Activated naive CD8-positive, alpha-beta T cell treated with anti-CD3 and anti-CD28 coated beads, Interleukin-2, amount 10 ng/mL, durations not matched to agents 7 days and 5 days (primary cell): ENCODE measurements around the gene SIPA1L3. TPM values are rescaled to one million over a fixed set of nuclear protein-coding genes. Genes with fewer than 3 reads are reported as not detected.

Experiments
- ATAC-seq: fragments of 150-1000 bp; cut with Tn5 transposase; one replicate; pipeline ENCODE4 v1.10.0; 2021; ENCODE audit warnings: low read depth, moderate library complexity
- POLR2A ChIA-PET: fragments of 350-600 bp; sonication (Branson Sonifier 250); formaldehyde crosslinking; loops from one replicate; lab custom pipeline; 2021; ENCODE audit warnings: antibody characterized with exemption; lab: Charles Lee
- DNase-seq: peaks from one replicate; pipeline ENCODE4 v3.0.0; 2021
- H3K27ac Mint-ChIP-seq: one replicate; pipeline ENCODE4 v1.8.0; 2022; ENCODE audit warnings: mild to moderate bottlenecking, mixed read lengths
- H3K27me3 Mint-ChIP-seq: one replicate; pipeline ENCODE4 v1.8.0; 2022; ENCODE audit warnings: mild to moderate bottlenecking, moderate library complexity, mixed read lengths
- H3K36me3 Mint-ChIP-seq: one replicate; pipeline ENCODE4 v1.8.0; 2021; ENCODE audit warnings: mild to moderate bottlenecking, mixed read lengths
- H3K4me1 Mint-ChIP-seq: one replicate; pipeline ENCODE4 v1.8.0; 2021; ENCODE audit warnings: mixed read lengths
- H3K4me3 Mint-ChIP-seq: one replicate; pipeline ENCODE4 v1.8.0; 2022; ENCODE audit warnings: mild to moderate bottlenecking, moderate library complexity, mixed read lengths
- H3K9me3 Mint-ChIP-seq: one replicate; pipeline ENCODE4 v1.8.0; 2021; ENCODE audit warnings: mixed read lengths
- total RNA-seq, 2 experiments: library from RNA; stranded (reverse); gene quantifications; one replicate each; pipeline ENCODE4 v1.2.3, GENCODE V29; 2021

Gene SIPA1L3
- total RNA-seq, 2 experiments from 2014 or later = 20.3 to 24.6 TPM

DNA sequence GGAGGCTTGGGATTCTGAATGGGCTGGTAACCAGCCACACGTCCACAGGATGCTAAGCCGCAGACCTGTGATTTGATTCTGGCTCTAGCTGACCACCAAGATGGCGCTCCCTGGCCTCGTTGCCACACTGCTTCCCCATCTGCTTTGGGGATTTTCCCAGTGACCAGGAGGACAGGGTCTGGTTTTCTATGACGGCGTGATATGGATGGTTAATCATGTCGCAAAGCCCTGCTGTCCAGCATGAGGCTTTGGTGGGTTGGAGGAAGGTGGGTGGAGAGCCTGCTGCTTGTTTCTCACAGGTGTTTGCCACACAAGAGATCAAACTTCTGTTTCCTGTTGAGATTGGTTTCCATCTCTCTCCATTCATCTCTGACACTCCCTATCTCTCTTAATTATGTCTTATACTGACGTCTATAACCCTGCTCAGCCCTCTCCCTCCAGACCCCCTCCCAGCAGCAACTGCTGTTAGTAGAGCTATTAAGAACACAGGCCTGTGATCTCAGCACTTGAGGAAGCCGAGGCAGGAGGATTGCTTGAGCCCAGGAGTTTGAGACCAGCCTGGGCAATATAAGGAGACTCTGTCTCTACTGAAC is 102.7 kb downstream of the SIPA1L3 start:
- Mint-ChIP-seq H3K36me3 (peaks cover 1% of the 10 kb centered on the region), H3K4me3 (no peak overlapping the region), H3K4me1 (no peaks in the 10 kb centered on the region), H3K27ac (no peak overlapping the region), H3K9me3 (no peaks in the 10 kb centered on the region), H3K27me3 (no peaks in the 10 kb centered on the region)
- DNase-seq = no peak
- no peak for ATAC-seq
- POLR2A ChIA-PET = no interaction called here

DNA sequence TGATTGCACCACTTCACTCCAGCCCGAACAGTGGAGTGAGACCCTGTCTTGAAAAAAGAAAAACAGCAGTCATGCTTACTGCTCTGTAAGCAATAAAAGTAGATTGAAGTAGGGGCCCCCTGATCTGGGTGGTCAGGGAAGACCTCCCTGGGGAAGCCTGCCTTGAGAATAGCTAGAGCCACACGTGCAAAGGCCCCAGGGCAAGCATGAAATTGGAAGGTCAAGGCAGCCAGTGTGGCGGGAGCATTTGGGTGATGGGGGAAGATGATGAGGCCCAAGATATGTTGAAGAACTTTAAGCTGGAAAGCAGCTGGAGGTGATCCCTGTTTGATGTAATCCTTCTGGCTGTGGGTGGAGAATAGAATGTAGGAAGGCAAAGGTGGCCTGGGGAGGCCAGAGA is 104.4 kb downstream of the SIPA1L3 start:
- DNase-seq (no peak), ATAC-seq (no peak)
- H3K4me1 Mint-ChIP-seq = no peaks in the 10 kb centered on the region
- H3K4me3 Mint-ChIP-seq = no peak overlapping the region
- H3K9me3 Mint-ChIP-seq = no peaks in the 10 kb centered on the region
- peaks cover 1% of the 10 kb centered on the region for H3K36me3 Mint-ChIP-seq
- no peaks in the 10 kb centered on the region for H3K27me3 Mint-ChIP-seq
- no peak overlapping the region for H3K27ac Mint-ChIP-seq
- POLR2A ChIA-PET = no interaction called here

DNA sequence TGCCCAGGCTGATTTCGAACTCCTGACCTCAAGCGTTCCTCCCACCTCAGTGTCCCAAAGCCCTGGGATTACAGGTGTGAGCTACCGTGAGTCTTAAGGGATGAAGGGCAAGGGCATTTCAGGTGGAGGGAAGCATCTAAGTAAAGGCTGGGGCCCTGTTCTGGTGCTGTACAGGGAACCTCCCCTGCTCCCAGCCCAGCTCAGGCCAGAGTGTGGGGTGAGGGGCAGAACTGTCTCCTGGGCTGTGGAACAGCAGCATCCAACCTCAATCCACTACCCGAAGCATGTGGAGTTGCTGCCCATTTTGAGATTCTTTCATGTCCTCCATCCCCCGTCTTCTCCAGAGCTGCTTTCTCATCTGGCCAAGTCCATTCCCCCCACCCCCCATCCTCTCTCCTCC is 105.3 kb downstream of the SIPA1L3 start:
- H3K27me3 Mint-ChIP-seq = no peaks in the 10 kb centered on the region
- DNase-seq = no peak
- ATAC-seq = no peak
- POLR2A ChIA-PET = no interaction called here
- H3K27ac Mint-ChIP-seq = no peak overlapping the region
- H3K36me3 Mint-ChIP-seq = peaks cover 1% of the 10 kb centered on the region
- no peak overlapping the region for H3K4me3 Mint-ChIP-seq
- no peaks in the 10 kb centered on the region for H3K4me1 Mint-ChIP-seq
- H3K9me3 Mint-ChIP-seq = no peaks in the 10 kb centered on the region

DNA sequence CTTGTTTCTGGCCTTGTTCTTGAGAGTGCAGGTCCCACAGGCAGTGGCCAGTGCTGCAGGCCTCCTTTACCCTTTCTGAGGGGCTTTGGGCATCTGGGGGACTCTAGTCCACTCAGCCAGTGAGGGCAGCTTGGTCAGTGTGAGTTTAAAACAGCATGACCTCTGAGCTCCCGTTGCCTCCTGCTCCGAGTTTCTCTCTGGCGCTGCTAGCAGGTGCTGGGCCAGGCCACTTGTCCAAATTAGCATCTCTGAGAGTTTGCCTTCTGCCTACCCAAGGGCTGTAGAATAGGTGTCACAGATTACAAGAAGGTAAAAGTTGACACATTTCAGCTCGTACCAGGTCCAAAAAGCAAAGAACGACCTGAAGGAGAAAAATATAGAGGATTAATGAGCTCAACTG is 105.9 kb downstream of the SIPA1L3 start:
- peaks cover 1% of the 10 kb centered on the region for H3K36me3 Mint-ChIP-seq
- H3K4me3 Mint-ChIP-seq = no peak overlapping the region
- no peaks in the 10 kb centered on the region for H3K27me3 Mint-ChIP-seq
- H3K9me3 Mint-ChIP-seq = no peaks in the 10 kb centered on the region
- no peak overlapping the region for H3K27ac Mint-ChIP-seq
- POLR2A ChIA-PET = no interaction called here
- no peak for DNase-seq
- ATAC-seq = no peak
- peaks cover 2% of the 10 kb centered on the region for H3K4me1 Mint-ChIP-seq

DNA sequence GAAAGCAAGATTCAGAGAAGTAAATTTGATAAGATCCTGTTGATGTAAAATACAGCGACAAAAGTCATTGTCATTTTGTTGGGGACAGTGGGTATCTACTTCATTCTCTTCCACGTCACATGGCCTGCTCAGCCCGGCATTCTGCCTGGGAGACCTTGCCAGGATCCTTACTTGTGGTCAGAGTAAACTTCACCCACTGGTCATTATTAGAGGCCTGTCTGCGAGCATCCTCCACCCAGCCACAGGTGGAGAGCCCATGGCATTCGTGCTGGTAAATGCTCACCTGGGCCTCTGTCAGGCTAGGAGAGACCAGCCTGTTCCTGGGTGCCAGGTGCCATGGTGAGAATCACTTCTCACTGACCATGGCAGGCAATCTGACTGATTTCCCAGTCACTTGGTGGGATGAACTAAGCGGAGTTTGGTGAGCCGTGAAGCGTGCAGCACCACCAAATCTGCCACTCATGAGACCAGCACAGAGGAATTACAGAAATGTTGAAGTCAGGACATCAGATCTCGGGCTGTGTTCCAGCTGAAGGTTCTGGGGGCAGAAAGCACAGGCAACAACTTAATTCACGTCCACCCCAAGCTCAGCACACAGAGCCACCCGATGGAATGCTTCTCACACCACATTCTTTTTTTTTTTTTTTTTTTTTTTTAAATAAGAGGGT is 107.0 kb downstream of the SIPA1L3 start:
- Mint-ChIP-seq H3K27me3 (no peaks in the 10 kb centered on the region), H3K36me3 (peaks cover 1% of the 10 kb centered on the region), H3K27ac (no peak overlapping the region), H3K4me1 (peaks cover 2% of the 10 kb centered on the region), H3K4me3 (no peak overlapping the region), H3K9me3 (no peaks in the 10 kb centered on the region)
- DNase-seq (no peak), ATAC-seq (no peak)
- POLR2A ChIA-PET = no interaction called here

DNA sequence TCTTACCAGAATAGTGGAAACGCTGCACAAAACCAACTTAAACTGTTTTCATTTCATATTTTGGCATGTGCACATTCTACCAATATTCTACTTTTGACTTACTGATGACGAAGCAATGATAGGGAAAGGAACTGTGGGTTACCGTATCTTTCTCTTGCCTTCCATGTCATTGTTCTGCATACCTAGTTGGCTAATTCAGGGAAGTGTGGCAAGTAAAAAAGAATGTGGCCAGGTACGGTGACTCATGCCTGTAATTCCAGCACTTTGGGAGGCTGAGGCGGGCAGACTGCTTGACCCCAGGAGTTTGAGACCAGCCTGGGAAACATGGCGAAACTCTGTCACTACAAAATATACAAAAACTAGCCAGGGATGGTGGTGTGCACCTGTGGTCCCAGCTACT is 108.2 kb downstream of the SIPA1L3 start:
- Mint-ChIP-seq H3K36me3 (no peaks in the 10 kb centered on the region), H3K4me3 (no peak overlapping the region), H3K27me3 (no peaks in the 10 kb centered on the region), H3K9me3 (no peaks in the 10 kb centered on the region), H3K27ac (no peak overlapping the region), H3K4me1 (peaks cover 2% of the 10 kb centered on the region)
- POLR2A ChIA-PET = interaction anchor here (0.6 kb wide), 1 partner anchor 30 kb away, joined by 3 read pairs; no protein-coding TSS in a partner anchor
- no peak for DNase-seq
- no peak for ATAC-seq

DNA sequence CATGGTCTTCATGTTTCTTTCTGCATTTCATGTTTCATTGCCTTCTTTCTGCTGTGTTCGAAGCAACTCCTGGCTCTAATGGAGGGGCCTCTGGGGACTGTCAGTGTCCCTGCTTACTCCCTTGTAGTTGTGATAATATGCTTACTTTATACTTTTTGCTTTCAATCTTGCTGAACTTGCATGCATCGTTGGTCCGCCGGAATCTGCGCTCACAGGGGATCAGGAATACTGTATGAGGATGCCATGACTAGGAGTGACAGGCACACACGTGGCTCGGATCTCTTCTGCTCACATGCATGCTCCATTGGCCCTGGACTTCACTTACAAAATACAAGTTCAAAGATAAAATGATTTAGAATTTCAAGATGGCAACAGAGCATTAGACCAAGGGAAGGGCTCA is 108.8 kb downstream of the SIPA1L3 start:
- H3K4me3 Mint-ChIP-seq = no peak overlapping the region
- DNase-seq = no peak
- no peak overlapping the region for H3K27ac Mint-ChIP-seq
- no peaks in the 10 kb centered on the region for H3K27me3 Mint-ChIP-seq
- ATAC-seq = no peak
- no peaks in the 10 kb centered on the region for H3K36me3 Mint-ChIP-seq
- POLR2A ChIA-PET = interaction anchor here (0.6 kb wide), 1 partner anchor 29 kb away, joined by 3 read pairs; no protein-coding TSS in a partner anchor
- no peaks in the 10 kb centered on the region for H3K9me3 Mint-ChIP-seq
- peaks cover 2% of the 10 kb centered on the region for H3K4me1 Mint-ChIP-seq

DNA sequence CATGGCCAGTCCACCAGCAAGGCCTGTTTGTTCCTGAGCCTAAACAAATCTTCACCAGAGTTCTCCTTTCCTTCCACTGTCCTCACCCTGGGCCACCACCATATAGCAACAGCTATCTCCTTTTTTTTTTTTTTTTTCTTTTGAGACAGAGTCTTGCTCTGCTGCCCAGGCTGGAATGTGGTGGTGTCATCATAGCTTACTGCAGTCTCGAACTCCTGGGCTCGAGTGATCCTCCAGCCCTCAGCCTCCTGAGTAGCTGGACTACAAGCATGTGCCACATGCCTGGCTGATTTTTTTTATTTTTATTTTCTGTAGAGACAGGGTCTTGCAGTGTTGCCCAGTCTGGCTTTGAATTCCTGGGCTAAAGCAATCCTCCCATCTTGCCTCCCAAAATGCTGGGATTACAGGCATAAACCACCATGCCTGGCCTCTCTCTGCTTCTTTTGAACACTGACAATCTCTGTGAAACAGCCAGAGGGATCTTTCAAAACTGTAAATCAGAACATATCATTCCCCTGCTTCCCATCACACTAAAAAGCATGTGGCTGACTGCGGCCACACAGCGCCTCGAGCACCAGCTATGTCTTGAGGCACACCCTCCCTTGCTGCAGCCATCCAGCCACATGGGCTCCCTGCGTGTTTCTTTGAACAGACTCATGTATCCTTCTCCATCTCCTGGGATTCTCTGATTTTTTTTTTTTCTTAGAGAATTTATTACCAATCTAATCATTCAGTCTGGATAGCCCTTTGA is 110.6 kb downstream of the SIPA1L3 start:
- H3K27me3 Mint-ChIP-seq = no peaks in the 10 kb centered on the region
- POLR2A ChIA-PET = no interaction called here
- H3K4me3 Mint-ChIP-seq = no peak overlapping the region
- no peaks in the 10 kb centered on the region for H3K36me3 Mint-ChIP-seq
- no peaks in the 10 kb centered on the region for H3K9me3 Mint-ChIP-seq
- no peak for ATAC-seq
- H3K4me1 Mint-ChIP-seq = peaks cover 2% of the 10 kb centered on the region
- H3K27ac Mint-ChIP-seq = no peak overlapping the region
- DNase-seq = no peak

DNA sequence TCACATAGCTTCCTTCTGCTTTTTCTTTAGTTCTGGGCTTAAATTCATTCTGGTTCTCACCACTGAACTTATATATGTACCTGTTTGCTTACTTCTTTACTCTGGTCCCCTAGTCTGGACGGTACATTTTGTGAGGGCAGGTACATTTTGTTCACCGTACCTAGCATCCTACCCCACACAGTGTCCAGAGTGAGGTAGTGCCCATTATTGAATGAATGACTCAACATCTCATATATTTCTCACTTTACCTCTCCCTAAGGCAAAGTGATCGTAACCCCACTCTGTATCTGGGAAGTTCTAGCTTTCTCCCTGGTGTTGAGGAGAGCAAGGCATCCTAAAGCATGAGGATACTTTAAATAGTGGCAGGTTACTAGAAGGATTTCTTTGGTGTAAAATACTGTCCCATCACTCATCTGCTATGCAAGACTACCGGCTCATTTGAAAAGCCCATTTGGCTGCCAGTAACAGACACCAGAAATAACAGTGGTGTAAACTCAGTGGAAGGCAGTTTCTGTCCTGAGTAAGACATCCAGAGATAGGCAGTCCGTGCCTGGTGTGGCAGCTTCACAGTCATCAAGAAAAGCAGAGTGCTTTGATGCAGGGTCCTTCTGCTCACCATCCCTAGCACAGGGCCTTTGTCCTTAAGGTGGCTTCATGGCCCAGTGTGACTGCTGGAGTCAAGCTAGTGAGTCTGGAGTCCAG is 111.8 kb downstream of the SIPA1L3 start:
- H3K4me3 Mint-ChIP-seq = no peak overlapping the region

DNA sequence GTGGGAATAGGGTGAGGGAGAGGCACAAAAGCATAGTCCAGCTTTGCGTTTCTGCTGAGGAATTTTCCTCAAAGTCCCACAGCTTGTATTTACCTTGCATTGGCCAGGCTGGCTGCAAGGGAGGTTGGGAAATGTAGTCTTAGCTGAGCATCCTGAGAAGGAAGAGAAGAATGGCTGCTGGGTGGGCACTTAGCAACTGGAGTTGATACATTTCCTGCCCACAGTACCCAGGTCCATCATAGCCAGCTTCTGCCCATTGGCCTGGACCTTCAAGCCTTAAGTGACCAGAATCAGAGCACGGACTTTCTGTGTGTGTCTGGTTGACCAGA is 112.4 kb downstream of the SIPA1L3 start:
- Mint-ChIP-seq H3K4me3 (no peak overlapping the region), H3K27ac (no peak overlapping the region), H3K27me3 (no peaks in the 10 kb centered on the region), H3K4me1 (peaks cover 2% of the 10 kb centered on the region), H3K36me3 (no peaks in the 10 kb centered on the region), H3K9me3 (no peaks in the 10 kb centered on the region)
- DNase-seq (no peak), ATAC-seq (no peak)
- POLR2A ChIA-PET = no interaction called here

More for the DNA sequence above, 111.8 kb downstream of the SIPA1L3 start:
- no peaks in the 10 kb centered on the region for H3K27me3 Mint-ChIP-seq
- peaks cover 2% of the 10 kb centered on the region for H3K4me1 Mint-ChIP-seq
- DNase-seq = no peak
- no peaks in the 10 kb centered on the region for H3K36me3 Mint-ChIP-seq
- no peaks in the 10 kb centered on the region for H3K9me3 Mint-ChIP-seq
- no peak overlapping the region for H3K27ac Mint-ChIP-seq
- POLR2A ChIA-PET = no interaction called here
- no peak for ATAC-seq

DNA sequence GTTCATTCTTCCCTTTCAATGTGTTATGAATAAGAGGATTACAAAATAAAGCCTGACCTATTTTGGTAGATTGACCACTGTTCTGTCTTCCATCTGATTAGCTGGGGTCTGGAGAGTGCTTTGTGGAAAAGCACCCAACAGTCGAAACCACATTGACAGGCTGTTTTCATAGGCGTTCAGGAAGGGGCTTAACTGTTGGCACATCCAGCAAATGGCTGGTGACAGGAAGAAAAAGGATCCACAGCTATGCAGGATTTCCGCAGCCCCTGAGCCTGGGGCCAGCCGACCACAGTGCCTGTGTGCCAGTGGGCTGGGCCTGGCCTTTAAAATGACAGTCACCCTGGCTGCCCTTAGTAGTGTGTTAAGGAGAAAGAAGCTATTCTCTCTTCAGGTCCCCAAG is 113.3 kb downstream of the SIPA1L3 start:
- POLR2A ChIA-PET = no interaction called here
- Mint-ChIP-seq H3K4me1 (peaks cover 2% of the 10 kb centered on the region), H3K36me3 (no peaks in the 10 kb centered on the region), H3K27ac (no peak overlapping the region), H3K9me3 (no peaks in the 10 kb centered on the region), H3K27me3 (no peaks in the 10 kb centered on the region), H3K4me3 (no peak overlapping the region)
- DNase-seq (no peak), ATAC-seq (no peak)

DNA sequence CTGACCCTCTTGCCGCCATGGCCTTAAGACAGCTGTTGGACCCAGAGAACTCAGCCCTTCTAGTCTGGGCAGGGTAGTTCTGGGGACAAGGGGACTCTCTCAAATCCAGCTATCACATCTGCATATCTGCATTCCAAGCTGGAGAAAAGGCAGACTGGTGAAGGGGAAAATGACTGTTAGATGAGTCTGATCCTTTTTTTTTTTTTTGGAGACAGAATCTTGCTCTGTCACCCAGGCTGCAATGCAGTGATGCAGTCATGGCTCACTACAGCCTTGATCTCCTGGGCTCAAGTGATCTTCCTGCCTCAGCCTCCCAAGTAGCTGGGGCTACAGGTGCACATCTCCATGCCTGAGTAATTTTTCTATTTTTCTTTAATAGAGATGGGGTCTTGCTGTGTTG is 114.3 kb downstream of the SIPA1L3 start:
- no peak for ATAC-seq
- POLR2A ChIA-PET = no interaction called here
- Mint-ChIP-seq H3K27me3 (no peaks in the 10 kb centered on the region), H3K9me3 (no peaks in the 10 kb centered on the region), H3K27ac (no peak overlapping the region), H3K4me3 (no peak overlapping the region), H3K4me1 (peaks cover 2% of the 10 kb centered on the region), H3K36me3 (no peaks in the 10 kb centered on the region)
- DNase-seq = no peak

DNA sequence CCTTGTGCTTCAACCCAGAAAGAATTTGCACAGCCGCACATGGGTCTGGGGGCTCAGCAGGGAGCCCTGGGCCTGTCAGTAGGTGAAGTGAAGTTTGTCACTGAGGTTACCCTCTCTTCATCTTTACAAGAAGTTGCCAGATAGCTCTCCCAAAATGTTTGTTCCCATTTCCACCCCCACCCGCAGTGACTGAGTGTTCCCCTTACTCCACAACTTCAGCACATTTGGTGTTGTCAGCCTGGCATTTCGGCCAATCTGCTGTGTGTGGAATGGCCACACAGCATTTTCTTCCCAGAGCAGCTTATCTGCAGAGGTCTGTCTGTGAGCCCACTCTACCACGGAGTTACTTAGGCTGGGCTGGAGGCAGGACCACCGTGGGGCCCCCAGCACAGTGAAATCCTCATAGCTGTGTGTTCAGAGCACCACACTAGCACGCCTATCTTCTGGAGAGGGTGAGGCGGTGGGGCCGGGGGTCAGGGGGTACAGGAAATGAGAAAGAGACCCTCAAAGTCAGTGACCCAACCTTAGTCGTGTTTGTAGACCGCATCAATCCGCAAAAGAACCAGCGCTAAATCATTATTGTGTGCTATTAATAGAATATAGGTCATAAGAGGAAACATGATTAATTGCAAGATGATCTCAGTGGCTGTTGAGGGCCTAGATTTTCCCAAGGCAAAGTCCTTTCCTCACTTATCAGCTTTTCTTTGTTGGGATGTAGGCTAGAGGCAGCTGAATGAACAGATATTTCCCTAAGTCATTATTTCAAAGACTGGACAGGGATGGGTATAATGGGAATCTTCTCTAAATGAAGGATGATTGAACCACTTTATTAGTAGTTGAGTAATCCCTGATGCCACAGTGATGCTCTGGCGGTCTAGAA is 116.0 kb downstream of the SIPA1L3 start:
- Mint-ChIP-seq H3K4me1 (no peaks in the 10 kb centered on the region), H3K36me3 (no peaks in the 10 kb centered on the region), H3K27ac (no peak overlapping the region), H3K27me3 (no peaks in the 10 kb centered on the region), H3K4me3 (no peak overlapping the region), H3K9me3 (no peaks in the 10 kb centered on the region)
- DNase-seq (no peak), ATAC-seq (no peak)
- POLR2A ChIA-PET = no interaction called here
